ENCODE measurements around the gene DOCK11. TPM values are rescaled to one million over a fixed set of nuclear protein-coding genes. Genes with fewer than 3 reads are reported as not detected.

Gene DOCK11
- total RNA-seq, 1 experiment from 2014 or later, result 13.1 TPM

- TF ChIP-seq AFF4 (CRISPR knock-in tag; IDR thresholded peaks at IDR 0.05; ENCODE audit: borderline replicate concordance), result no peak
- no peak for TF ChIP-seq ZNF263 (CRISPR knock-in tag; IDR thresholded peaks at IDR 0.05; ENCODE audit: low read depth)
- TF ChIP-seq IRF2 (CRISPR knock-in tag; IDR thresholded peaks at IDR 0.05; ENCODE audit: borderline replicate concordance, low read depth), result no peak
Measured at GRCh38 chrX:118734909-118735308, 239.3 kb downstream of the DOCK11 start (continued).

Other genes with a start within 250 kb of the DOCK11 start
- gene WDR44, start 149.7 kb upstream of the DOCK11 start, total RNA-seq (2021), result 17.5 to 19.0 TPM (median 18.4 TPM) in 3 replicates
- gene IL13RA1, start 231.8 kb downstream of the DOCK11 start, total RNA-seq (2021), result 10.5 to 11.1 TPM (median 10.8 TPM) in 3 replicates